ENCODE measurements around the gene HK2. TPM values are rescaled to one million over a fixed set of nuclear protein-coding genes. Genes with fewer than 3 reads are reported as not detected.
A peak's percentile ranks its signal among the peaks of the same experiment; 100 is the strongest.

HK2 gene
- total RNA-seq, 1 donor from 2014 or later: 46.7 TPM

DNA sequence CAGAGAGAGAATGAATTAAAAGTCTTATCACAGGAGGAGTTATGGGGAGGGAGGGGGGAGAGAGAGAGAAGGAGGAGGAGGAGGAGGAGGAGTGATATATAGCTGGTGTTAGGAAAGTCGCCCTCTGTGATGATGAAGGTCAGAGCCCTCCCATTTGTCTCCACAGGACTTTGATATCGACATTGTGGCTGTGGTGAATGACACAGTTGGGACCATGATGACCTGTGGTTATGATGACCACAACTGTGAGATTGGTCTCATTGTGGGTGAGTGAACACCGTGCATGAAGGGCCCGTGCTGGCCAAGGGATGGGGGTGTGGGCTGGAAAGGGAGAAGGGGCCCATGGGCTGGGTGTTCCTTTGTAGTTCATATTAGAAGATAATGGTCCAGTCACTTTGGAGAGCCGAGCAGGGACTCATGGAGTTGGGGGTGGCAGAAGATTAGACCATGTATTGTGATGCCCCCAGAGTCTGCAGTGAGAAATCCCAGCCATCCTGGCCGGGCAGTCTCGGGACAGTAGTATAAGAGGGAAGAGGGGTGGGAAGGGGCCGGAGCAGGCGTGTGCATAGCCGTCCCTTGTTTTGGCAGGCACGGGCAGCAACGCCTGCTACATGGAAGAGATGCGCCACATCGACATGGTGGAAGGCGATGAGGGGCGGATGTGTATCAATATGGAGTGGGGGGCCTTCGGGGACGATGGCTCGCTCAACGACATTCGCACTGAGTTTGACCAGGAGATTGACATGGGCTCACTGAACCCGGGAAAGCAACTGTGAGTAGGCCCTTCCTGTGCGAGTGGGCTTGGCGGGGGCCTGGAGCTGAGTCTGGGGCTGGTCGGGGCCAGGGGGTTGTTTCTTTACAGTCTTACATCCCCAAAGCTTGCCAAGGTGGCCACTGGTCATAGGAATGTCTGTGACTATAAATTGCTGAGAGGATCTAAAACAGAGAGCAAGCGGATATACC is 40.0 kb downstream of the HK2 start:
- Histone ChIP-seq H3K27me3 (ENCODE audit: insufficient read depth, low read length) (no peaks in the 10 kb centered on the region), H3K4me1 (ENCODE audit: insufficient read depth, low read length) (no peaks in the 10 kb centered on the region), H2AFZ (ENCODE audit: low read depth, low read length) (no peak overlapping the region), H4K20me1 (ENCODE audit: insufficient read depth, low read length) (no peaks in the 10 kb centered on the region), H3K9ac (ENCODE audit: low read length) (no peak overlapping the region), H3K4me3 (ENCODE audit: insufficient read depth, low read depth, low read length) (no peak overlapping the region), H3K36me3 (ENCODE audit: insufficient read depth, low read length) (peaks cover 7% of the 10 kb centered on the region), H3K27ac (ENCODE audit: low read depth, low read length) (no peak overlapping the region), H3K79me2 (ENCODE audit: insufficient read depth, low read length) (no peaks in the 10 kb centered on the region), H3K9me3 (ENCODE audit: insufficient read depth, low read depth, low read length) (no peaks in the 10 kb centered on the region), H3K4me2 (ENCODE audit: low read length) (no peak overlapping the region)
- DNase-seq (ENCODE audit: low read depth) (no peak), FAIRE-seq (no peak)
- no peaks in the 10 kb centered on the region for H3K9me3 Mint-ChIP-seq (ENCODE audit: unreplicated experiment)
- H3K36me3 Mint-ChIP-seq (ENCODE audit: low read depth, unreplicated experiment): peaks cover 34% of the 10 kb centered on the region
- no peak overlapping the region for H3K4me3 Mint-ChIP-seq (ENCODE audit: unreplicated experiment)
- H3K27me3 Mint-ChIP-seq (ENCODE audit: low read depth, unreplicated experiment): no peaks in the 10 kb centered on the region
- TF ChIP-seq, protein P1, sequence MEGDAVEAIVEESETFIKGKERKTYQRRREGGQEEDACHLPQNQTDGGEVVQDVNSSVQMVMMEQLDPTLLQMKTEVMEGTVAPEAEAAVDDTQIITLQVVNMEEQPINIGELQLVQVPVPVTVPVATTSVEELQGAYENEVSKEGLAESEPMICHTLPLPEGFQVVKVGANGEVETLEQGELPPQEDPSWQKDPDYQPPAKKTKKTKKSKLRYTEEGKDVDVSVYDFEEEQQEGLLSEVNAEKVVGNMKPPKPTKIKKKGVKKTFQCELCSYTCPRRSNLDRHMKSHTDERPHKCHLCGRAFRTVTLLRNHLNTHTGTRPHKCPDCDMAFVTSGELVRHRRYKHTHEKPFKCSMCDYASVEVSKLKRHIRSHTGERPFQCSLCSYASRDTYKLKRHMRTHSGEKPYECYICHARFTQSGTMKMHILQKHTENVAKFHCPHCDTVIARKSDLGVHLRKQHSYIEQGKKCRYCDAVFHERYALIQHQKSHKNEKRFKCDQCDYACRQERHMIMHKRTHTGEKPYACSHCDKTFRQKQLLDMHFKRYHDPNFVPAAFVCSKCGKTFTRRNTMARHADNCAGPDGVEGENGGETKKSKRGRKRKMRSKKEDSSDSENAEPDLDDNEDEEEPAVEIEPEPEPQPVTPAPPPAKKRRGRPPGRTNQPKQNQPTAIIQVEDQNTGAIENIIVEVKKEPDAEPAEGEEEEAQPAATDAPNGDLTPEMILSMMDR (IDR thresholded peaks at IDR 0.05; ENCODE audit: insufficient read depth, low read depth, low read length): no peak
- TF ChIP-seq EZH2 (IDR thresholded peaks at IDR 0.05; ENCODE audit: insufficient read depth, low read length): no peak
- peak overlapping the region; percentile 3 for H3K27ac Mint-ChIP-seq (ENCODE audit: unreplicated experiment)
- no peaks in the 10 kb centered on the region for H3K4me1 Mint-ChIP-seq (ENCODE audit: low read depth, unreplicated experiment)

DNA sequence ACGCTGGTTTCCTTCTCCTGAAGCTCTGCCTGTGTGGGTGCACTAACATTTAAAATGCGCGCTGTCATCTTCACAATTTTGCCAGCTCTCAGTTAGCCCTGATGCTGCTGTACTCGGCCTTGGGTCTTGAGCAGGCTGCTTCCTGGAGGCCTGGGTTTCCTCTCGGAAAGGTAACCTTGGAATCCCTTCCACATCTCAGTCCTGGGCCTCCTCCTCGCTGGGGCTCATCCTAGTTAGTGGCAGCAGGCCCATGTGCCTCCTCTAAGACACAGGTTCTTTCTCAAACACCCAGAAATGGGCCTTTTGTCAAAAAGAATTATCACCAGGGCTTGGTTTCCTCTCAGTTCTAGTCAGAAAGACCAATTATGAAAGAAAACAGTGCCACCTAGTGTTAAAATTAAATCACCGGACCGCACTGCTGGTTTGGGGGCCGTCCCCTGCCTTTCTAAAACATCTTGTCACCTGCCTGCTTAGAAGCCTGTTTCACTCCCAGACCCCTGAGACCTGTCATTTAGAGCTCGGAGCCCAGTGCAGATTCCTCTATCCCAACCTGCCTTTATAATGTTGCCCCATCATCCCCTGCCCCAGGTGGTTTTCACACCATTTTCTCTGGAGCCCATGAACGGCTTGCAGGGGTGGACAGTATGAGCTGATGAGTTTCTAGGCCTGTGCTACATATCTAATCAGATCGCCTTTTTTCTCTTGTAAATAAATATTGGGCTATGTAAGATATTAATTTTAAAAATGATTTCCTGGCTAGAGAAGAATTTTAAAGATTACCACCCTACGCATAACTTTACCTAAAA is 42.4 kb downstream of the HK2 start:
- Histone ChIP-seq H3K27me3 (ENCODE audit: insufficient read depth, low read length) (no peaks in the 10 kb centered on the region), H3K79me2 (ENCODE audit: insufficient read depth, low read length) (no peaks in the 10 kb centered on the region), H3K9me3 (ENCODE audit: insufficient read depth, low read depth, low read length) (no peaks in the 10 kb centered on the region), H2AFZ (ENCODE audit: low read depth, low read length) (no peak overlapping the region), H3K9ac (ENCODE audit: low read length) (no peak overlapping the region), H3K4me1 (ENCODE audit: insufficient read depth, low read length) (no peaks in the 10 kb centered on the region), H3K4me2 (ENCODE audit: low read length) (no peak overlapping the region), H3K36me3 (ENCODE audit: insufficient read depth, low read length) (peaks cover 7% of the 10 kb centered on the region), H3K4me3 (ENCODE audit: insufficient read depth, low read depth, low read length) (no peak overlapping the region), H3K27ac (ENCODE audit: low read depth, low read length) (no peak overlapping the region), H4K20me1 (ENCODE audit: insufficient read depth, low read length) (no peaks in the 10 kb centered on the region)
- DNase-seq (ENCODE audit: low read depth): no peak
- no peak for FAIRE-seq
- Mint-ChIP-seq H3K4me3 (ENCODE audit: unreplicated experiment) (no peak overlapping the region), H3K27me3 (ENCODE audit: low read depth, unreplicated experiment) (no peaks in the 10 kb centered on the region), H3K27ac (ENCODE audit: unreplicated experiment) (no peak overlapping the region), H3K4me1 (ENCODE audit: low read depth, unreplicated experiment) (no peaks in the 10 kb centered on the region), H3K36me3 (ENCODE audit: low read depth, unreplicated experiment) (peaks cover 35% of the 10 kb centered on the region), H3K9me3 (ENCODE audit: unreplicated experiment) (no peaks in the 10 kb centered on the region)
- no peak for TF ChIP-seq EZH2 (IDR thresholded peaks at IDR 0.05; ENCODE audit: insufficient read depth, low read length)
- TF ChIP-seq, protein P1 (IDR thresholded peaks at IDR 0.05; ENCODE audit: insufficient read depth, low read depth, low read length): peak; percentile 59
